ENCODE results near the gene TIMP3.

The TIMP3 gene

DNA sequence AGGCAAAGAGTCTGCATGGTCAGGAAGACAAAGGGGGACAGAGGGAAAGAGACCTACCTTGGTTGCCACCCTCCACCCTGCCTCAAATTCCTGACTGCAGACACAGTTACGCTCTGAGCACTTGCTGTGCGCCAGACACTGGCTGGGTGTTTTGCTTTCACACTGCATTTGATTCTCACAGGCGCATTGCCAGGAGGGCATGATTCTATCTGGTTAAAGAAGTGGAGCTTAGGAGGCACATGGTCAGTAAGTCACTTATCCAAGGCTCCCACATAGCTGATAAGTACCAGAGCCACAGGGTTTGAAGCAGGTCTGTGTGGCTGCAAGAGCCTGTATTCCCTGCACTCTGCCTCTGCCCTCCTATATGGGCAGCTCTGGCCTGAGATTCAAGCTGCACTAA is 103.9 kb downstream of the TIMP3 start:
- DNase-seq (ENCODE audit: low read depth) = no peak
- TF ChIP-seq MYC (IDR thresholded peaks at IDR 0.05; ENCODE audit: low read depth, low read length) (no peak), POLR2A (IDR thresholded peaks at IDR 0.05; ENCODE audit: extremely low read depth, insufficient read length) (no peak)
- TF ChIP-seq, protein P1, sequence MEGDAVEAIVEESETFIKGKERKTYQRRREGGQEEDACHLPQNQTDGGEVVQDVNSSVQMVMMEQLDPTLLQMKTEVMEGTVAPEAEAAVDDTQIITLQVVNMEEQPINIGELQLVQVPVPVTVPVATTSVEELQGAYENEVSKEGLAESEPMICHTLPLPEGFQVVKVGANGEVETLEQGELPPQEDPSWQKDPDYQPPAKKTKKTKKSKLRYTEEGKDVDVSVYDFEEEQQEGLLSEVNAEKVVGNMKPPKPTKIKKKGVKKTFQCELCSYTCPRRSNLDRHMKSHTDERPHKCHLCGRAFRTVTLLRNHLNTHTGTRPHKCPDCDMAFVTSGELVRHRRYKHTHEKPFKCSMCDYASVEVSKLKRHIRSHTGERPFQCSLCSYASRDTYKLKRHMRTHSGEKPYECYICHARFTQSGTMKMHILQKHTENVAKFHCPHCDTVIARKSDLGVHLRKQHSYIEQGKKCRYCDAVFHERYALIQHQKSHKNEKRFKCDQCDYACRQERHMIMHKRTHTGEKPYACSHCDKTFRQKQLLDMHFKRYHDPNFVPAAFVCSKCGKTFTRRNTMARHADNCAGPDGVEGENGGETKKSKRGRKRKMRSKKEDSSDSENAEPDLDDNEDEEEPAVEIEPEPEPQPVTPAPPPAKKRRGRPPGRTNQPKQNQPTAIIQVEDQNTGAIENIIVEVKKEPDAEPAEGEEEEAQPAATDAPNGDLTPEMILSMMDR (IDR thresholded peaks at IDR 0.05; ENCODE audit: low read depth, low read length) = no peak
- TF ChIP-seq, protein P2, sequence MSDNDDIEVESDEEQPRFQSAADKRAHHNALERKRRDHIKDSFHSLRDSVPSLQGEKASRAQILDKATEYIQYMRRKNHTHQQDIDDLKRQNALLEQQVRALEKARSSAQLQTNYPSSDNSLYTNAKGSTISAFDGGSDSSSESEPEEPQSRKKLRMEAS (IDR thresholded peaks at IDR 0.05; ENCODE audit: low read depth, low read length) = no peak

DNA sequence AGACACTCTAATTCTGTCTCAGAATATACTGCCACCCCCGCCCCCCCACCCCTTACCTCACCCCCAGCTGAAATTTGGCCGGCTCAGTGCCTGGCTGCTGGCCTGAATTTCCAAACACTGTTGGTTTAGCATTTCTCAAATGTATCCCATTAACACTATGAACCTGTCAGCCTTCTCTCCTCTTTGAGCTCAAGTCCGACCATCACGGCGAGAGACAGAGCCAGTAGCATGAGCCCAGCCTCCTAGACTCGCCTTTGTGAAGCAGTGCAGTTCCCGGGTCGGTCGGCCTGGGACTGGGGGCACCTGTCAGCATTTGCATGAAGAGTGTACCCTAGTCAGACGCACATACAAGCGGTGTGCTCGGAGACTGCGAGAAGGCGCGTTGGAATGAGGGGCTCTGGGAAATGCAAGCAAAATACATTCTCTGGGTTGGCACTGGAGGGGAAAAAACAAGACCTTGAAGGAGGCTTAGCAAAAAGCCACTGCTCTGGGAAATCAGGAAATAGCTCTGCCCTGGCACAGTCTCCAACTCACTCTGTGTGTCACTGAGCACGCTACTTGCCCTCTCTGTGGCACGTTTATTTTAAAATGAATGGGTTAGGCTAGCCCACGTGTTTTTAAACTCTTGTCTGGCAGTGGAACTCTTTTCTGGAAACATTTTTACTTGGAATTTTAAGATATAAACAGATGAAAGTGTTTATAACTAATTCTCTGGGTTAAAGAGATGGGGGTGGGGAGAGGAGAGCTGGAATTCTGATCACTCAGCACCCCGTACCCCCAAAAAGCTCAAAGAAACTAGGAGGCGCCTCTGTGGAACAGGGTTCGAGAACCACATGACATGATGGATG is 108.3 kb downstream of the TIMP3 start:
- no peak for DNase-seq (ENCODE audit: low read depth)

More for the DNA sequence above, 103.9 kb downstream of the TIMP3 start:
- H3K4me3 ChIP-seq (ENCODE audit: low read depth, low read length) = no peak overlapping the region

DNA sequence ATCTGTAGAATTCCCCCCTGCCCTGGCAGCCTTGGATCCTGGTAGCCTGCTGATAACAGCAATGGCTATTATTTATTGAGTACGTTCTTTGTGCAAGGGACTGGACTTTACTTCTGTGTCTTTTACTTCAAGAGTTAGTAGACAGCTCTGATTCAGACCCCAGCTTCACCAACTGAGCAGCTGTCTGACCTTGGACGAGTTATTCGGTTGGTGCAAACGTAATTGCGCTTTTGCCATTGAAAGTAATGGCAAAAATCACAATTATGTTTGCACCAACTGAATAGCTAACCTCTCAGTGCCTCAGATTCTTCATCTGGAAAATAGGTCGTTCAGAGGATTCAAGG is 108.9 kb downstream of the TIMP3 start:
- H3K4me3 ChIP-seq (ENCODE audit: low read depth, low read length) = no peak overlapping the region
- no peak for DNase-seq (ENCODE audit: low read depth)
- no peak for TF ChIP-seq POLR2A (IDR thresholded peaks at IDR 0.05; ENCODE audit: extremely low read depth, insufficient read length)
- TF ChIP-seq MYC (IDR thresholded peaks at IDR 0.05; ENCODE audit: low read depth, low read length) = no peak
- TF ChIP-seq, protein P2 (IDR thresholded peaks at IDR 0.05; ENCODE audit: low read depth, low read length) = no peak
- TF ChIP-seq, protein P1 (IDR thresholded peaks at IDR 0.05; ENCODE audit: low read depth, low read length) = no peak

More for the DNA sequence above, 108.3 kb downstream of the TIMP3 start:
- no peak overlapping the region for H3K4me3 ChIP-seq (ENCODE audit: low read depth, low read length)
- TF ChIP-seq, protein P1 (IDR thresholded peaks at IDR 0.05; ENCODE audit: low read depth, low read length) = no peak
- TF ChIP-seq, protein P2 (IDR thresholded peaks at IDR 0.05; ENCODE audit: low read depth, low read length) = no peak
- TF ChIP-seq POLR2A (IDR thresholded peaks at IDR 0.05; ENCODE audit: extremely low read depth, insufficient read length) = no peak
- no peak for TF ChIP-seq MYC (IDR thresholded peaks at IDR 0.05; ENCODE audit: low read depth, low read length)

DNA sequence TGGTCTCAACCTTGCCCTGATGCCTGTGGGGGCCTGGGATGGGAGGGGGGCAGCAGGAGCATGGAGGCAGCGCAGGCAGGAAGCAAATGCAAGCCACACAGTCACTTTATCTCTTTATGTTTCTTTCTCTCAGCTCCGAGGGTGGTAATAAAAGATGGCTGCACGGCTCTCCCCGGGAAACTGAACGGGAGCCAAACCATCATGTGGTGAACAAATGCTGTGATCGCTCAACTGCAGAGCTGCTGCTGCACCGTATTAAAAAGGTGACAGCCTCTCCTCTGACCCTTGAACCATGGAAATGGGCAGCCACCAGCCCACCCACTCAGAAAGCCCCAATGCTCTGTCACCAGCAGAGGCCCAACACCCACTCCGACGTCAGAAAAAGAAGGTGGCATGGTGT is 110.0 kb downstream of the TIMP3 start:
- no peak for DNase-seq (ENCODE audit: low read depth)
- no peak overlapping the region for H3K4me3 ChIP-seq (ENCODE audit: low read depth, low read length)
- TF ChIP-seq, protein P1 (IDR thresholded peaks at IDR 0.05; ENCODE audit: low read depth, low read length) = no peak
- TF ChIP-seq POLR2A (IDR thresholded peaks at IDR 0.05; ENCODE audit: extremely low read depth, insufficient read length) = no peak
- TF ChIP-seq, protein P2 (IDR thresholded peaks at IDR 0.05; ENCODE audit: low read depth, low read length) = no peak
- TF ChIP-seq MYC (IDR thresholded peaks at IDR 0.05; ENCODE audit: low read depth, low read length) = no peak

Data from NB4 (cell line).